ENCODE results near the gene COX5B.

COX5B gene

DNA sequence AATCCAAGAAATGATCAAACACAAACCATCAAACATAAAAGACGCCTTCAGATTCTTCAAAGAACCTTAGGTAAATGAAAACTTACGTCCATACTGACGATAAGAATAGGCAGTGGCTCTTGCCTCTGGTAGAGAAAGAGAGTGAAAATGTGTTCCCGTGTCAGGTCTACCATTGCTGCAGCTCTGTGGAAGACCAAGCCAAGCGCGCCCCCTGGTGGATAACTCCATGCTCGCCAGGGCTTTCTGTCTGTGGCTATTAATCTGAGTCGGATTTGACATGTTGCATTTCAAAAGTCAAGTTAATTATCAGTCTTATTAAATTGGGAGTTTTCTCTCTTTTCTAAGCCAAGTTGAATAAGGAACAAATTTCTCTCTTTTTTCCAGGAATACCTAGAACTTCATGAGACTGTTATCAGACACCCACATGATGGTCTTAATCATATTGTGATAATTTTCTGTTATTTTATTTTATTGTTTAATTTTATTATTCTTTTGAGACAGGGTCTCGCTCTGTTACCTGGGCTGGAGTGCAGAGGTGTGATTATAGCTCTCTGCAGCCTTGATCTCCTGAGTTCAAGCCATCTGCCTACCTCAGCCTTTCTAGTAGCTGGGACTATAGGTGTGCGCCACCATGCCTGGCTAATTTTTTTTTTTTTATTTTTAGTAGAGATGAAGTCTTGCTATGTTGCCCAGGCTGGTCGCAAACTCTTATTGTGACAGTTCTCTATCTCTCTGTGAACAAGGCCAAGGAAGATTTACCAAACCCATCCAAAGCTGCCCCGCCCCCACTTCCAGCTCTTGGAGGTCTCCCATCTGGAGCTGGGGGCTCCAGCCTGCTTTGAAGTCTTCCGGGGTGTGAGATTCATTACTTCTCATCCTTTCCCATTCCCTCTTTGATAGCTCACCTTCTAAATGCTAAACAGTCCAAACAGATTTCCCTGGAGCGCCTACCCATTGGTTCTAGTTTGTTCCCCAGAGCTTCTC is 51.7 kb downstream of the COX5B start:
- H3K4me3 ChIP-seq (ENCODE audit: low read depth, low read length), result no peak overlapping the region
- H3K27me3 ChIP-seq (ENCODE audit: control insufficient read depth, insufficient read depth, low read length), result no peaks in the 10 kb centered on the region
- no peak overlapping the region for H3K9ac ChIP-seq (ENCODE audit: low read length)
- no peak overlapping the region for H3K27ac ChIP-seq (ENCODE audit: low read depth, low read length)
- H3K4me1 ChIP-seq (ENCODE audit: control insufficient read depth, insufficient read depth, low read length), result peaks cover 3% of the 10 kb centered on the region
- H3K9me3 ChIP-seq (ENCODE audit: control insufficient read depth, insufficient read depth, low read depth, low read length), result no peaks in the 10 kb centered on the region
- no peaks in the 10 kb centered on the region for H3K36me3 ChIP-seq (ENCODE audit: control insufficient read depth, insufficient read depth, low read length)
